IMR-90 (cell line): ENCODE data around the gene MPZL1. TPM values are rescaled to one million over a fixed set of nuclear protein-coding genes. Genes with fewer than 3 reads are reported as not detected.

Source experiments
- ATAC-seq: fragments of 200-7000 bp; cut with Tn5 transposase; 2 replicates; pipeline ENCODE4 v1.9.1; 2020; ENCODE audit warnings: low read depth, mild to moderate bottlenecking, moderate library complexity
- BruUV-seq: library from RNA; stranded (reverse); fragments of 400-500 nt; replicated peaks from 2 replicates; lab custom pipeline; 2021; lab: Mats Ljungman, UMichigan
- CTCF ChIA-PET: fragments of 300-600 bp; formaldehyde crosslinking; extraction: SDS; loops from one replicate; lab custom pipeline; 2021; ENCODE audit warnings: antibody characterized with exemption; lab: Yijun Ruan, JAX
- POLR2A ChIA-PET: fragments of 300-600 bp; sonication (Branson Sonifier 250); formaldehyde crosslinking; loops from one replicate; lab custom pipeline; 2022; ENCODE audit warnings: antibody characterized with exemption; ENCODE audit not compliant: unreplicated experiment; lab: Charles Lee
- DNase-seq: peaks from one replicate; pipeline ENCODE4 v3.0.0; 2013
- H2AFZ ChIP-seq: replicated peaks from 2 replicates; pipeline ENCODE3; 2013; ENCODE audit warnings: low read length, mild to moderate bottlenecking; ENCODE audit not compliant: poor library complexity
- H2AK5ac ChIP-seq: 2 replicates; pipeline ENCODE4 v1.6.1; 2013; ENCODE audit warnings: low read depth, low read length, inconsistent platforms
- H2AK9ac ChIP-seq: replicated peaks from 2 replicates; pipeline ENCODE3; 2013; ENCODE audit warnings: mild to moderate bottlenecking, low read depth, low read length, moderate library complexity; ENCODE audit not compliant: poor library complexity
- H2BK120ac ChIP-seq: 2 replicates; pipeline ENCODE4 v1.6.1; 2013; ENCODE audit warnings: low read depth, low read length, inconsistent platforms
- H2BK15ac ChIP-seq: 3 replicates; pipeline ENCODE4 v1.6.1; 2013; ENCODE audit warnings: low read depth, low read length, inconsistent platforms
- H2BK20ac ChIP-seq: 2 replicates; pipeline ENCODE4 v1.6.1; 2013; ENCODE audit warnings: low read depth, mild to moderate bottlenecking, inconsistent platforms, low read length, moderate library complexity
- H2BK5ac ChIP-seq: 2 replicates; pipeline ENCODE4 v1.6.1; 2013; ENCODE audit warnings: mild to moderate bottlenecking, low read depth, low read length, inconsistent platforms; ENCODE audit not compliant: poor library complexity, severe bottlenecking
- H3K14ac ChIP-seq: replicated peaks from 2 replicates; pipeline ENCODE4 v1.6.1; 2013; ENCODE audit warnings: low read depth, low read length, inconsistent platforms
- H3K18ac ChIP-seq: 2 replicates; pipeline ENCODE4 v1.6.1; 2013; ENCODE audit warnings: low read depth, low read length, control low read depth
- H3K23ac ChIP-seq: 2 replicates; pipeline ENCODE4 v1.6.1; 2013; ENCODE audit warnings: low read depth, low read length, inconsistent platforms
- H3K27ac ChIP-seq: 2 replicates; pipeline ENCODE4 v1.5.1; 2013; ENCODE audit warnings: mild to moderate bottlenecking, control low read depth, low read length; ENCODE audit not compliant: insufficient read depth
- H3K27me3 ChIP-seq: 2 replicates; pipeline ENCODE4 v1.6.1; 2013; ENCODE audit warnings: low read length; ENCODE audit not compliant: control insufficient read depth, insufficient read depth
- H3K36me3 ChIP-seq: 2 replicates; pipeline ENCODE4 v1.6.1; 2013; ENCODE audit warnings: low read length, mixed read lengths; ENCODE audit not compliant: control insufficient read depth, insufficient read depth
- H3K4ac ChIP-seq: 2 replicates; pipeline ENCODE4 v1.6.1; 2013; ENCODE audit warnings: low read depth, low read length, inconsistent platforms
- H3K4me1 ChIP-seq: 2 replicates; pipeline ENCODE4 v1.6.1; 2013; ENCODE audit warnings: low read length, mixed read lengths; ENCODE audit not compliant: control insufficient read depth, insufficient read depth
- H3K4me2 ChIP-seq: 2 replicates; pipeline ENCODE4 v1.6.1; 2013; ENCODE audit warnings: low read depth, mild to moderate bottlenecking, control low read depth, low read length, moderate library complexity
- H3K4me3 ChIP-seq: 2 replicates; pipeline ENCODE4 v1.5.1; 2013; ENCODE audit warnings: low read depth, mild to moderate bottlenecking, control low read depth, low read length, moderate library complexity; ENCODE audit not compliant: insufficient read depth
- H3K56ac ChIP-seq: 2 replicates; pipeline ENCODE4 v1.6.1; 2013; ENCODE audit warnings: low read length, inconsistent platforms; ENCODE audit not compliant: insufficient read depth; ENCODE audit errors: extremely low read depth
- H3K79me1 ChIP-seq, 2 experiments: 2 replicates each; pipeline ENCODE4 v1.6.1; 2013; ENCODE audit warnings: low read length in 2 of 2, inconsistent platforms in 1 of 2, low read depth in 1 of 2
- H3K9ac ChIP-seq: 2 replicates; pipeline ENCODE4 v1.6.1; 2013; ENCODE audit warnings: low read depth, low read length, control low read depth
- H3K9me1 ChIP-seq: 2 replicates; pipeline ENCODE4 v1.6.1; 2013; ENCODE audit warnings: low read length, inconsistent platforms; ENCODE audit not compliant: insufficient read depth
- H3K9me3 ChIP-seq: 2 replicates; pipeline ENCODE4 v1.6.1; 2013; ENCODE audit warnings: low read length; ENCODE audit not compliant: control insufficient read depth, insufficient read depth
- H4K20me1 ChIP-seq: 2 replicates; pipeline ENCODE4 v1.6.1; 2013; ENCODE audit warnings: low read length, inconsistent platforms; ENCODE audit not compliant: insufficient read depth
- H4K5ac ChIP-seq: 2 replicates; pipeline ENCODE4 v1.6.1; 2013; ENCODE audit warnings: mild to moderate bottlenecking, low read depth, low read length, control low read depth
- H4K8ac ChIP-seq, 2 experiments: 2 replicates each; pipeline ENCODE4 v1.6.1; 2013; ENCODE audit warnings: low read depth in 2 of 2, low read length in 2 of 2, control low read depth in 1 of 2, inconsistent platforms in 1 of 2
- H4K91ac ChIP-seq: 2 replicates; pipeline ENCODE4 v1.6.1; 2013; ENCODE audit warnings: low read depth, low read length, inconsistent platforms; ENCODE audit not compliant: insufficient read depth
- BHLHE40 ChIP-seq: fragments of 150-350 bp; IDR thresholded peaks from 2 replicates; pipeline ENCODE4 v1.6.1; 2016; ENCODE audit warnings: mild to moderate bottlenecking, low read depth, low read length
- CEBPB ChIP-seq: IDR thresholded peaks from 2 replicates; pipeline ENCODE4 v1.6.1; 2012; ENCODE audit warnings: low read depth, low read length, improper control_type of control experiment
- CHD1 ChIP-seq: IDR thresholded peaks from 2 replicates; pipeline ENCODE4 v1.6.1; 2012; ENCODE audit warnings: low read depth, low read length, improper control_type of control experiment
- FOS ChIP-seq: fragments of 150-350 bp; IDR thresholded peaks from 2 replicates; pipeline ENCODE4 v1.6.1; 2016; ENCODE audit warnings: low read depth, low read length
- MAFK ChIP-seq: IDR thresholded peaks from 2 replicates; pipeline ENCODE4 v1.6.1; 2012; ENCODE audit warnings: low read depth, low read length, improper control_type of control experiment
- MXI1 ChIP-seq: IDR thresholded peaks from 2 replicates; pipeline ENCODE4 v1.6.1; 2012; ENCODE audit warnings: low read depth, mild to moderate bottlenecking, low read length, moderate library complexity, borderline replicate concordance
- NFE2L2 ChIP-seq: fragments of 150-350 bp; IDR thresholded peaks from 2 replicates; pipeline ENCODE4 v1.6.1; 2016; ENCODE audit warnings: low read depth, mild to moderate bottlenecking, low read length
- RCOR1 ChIP-seq: IDR thresholded peaks from 2 replicates; pipeline ENCODE4 v1.6.1; 2012; ENCODE audit warnings: mild to moderate bottlenecking, low read length, improper control_type of control experiment; ENCODE audit not compliant: insufficient replicate concordance
- RFX5 ChIP-seq: IDR thresholded peaks from 2 replicates; pipeline ENCODE4 v1.8.0; 2012; ENCODE audit warnings: low read depth, mild to moderate bottlenecking, low read length, moderate library complexity
- SMC3 ChIP-seq: fragments of 150-350 bp; IDR thresholded peaks from 2 replicates; pipeline ENCODE4 v1.6.1; 2016; ENCODE audit warnings: low read depth, mild to moderate bottlenecking, antibody characterized with exemption, low read length, moderate library complexity
- WGBS, 2 experiments: methylation state at CpG; one replicate each; pipeline versions ENCODE4 v1.1.5 to v1.1.7; 2013; ENCODE audit warnings: missing lambda C conversion rate in 2 of 2; ENCODE audit not compliant: insufficient read length in 1 of 2; ENCODE audit errors: extremely low coverage in 2 of 2; 5-methylcytosine and 5-hydroxymethylcytosine counted together
- dilution Hi-C: fragments of 300-500 bp; cut with HindIII; formaldehyde crosslinking; loops from one replicate; pipeline ENCODE4 v1.14.3; 2018; ENCODE audit warnings: low sequenced_read_pairs; ENCODE audit not compliant: unreplicated experiment
- in situ Hi-C: fragments of 300-500 bp; cut with MboI; formaldehyde crosslinking; loops from 3 replicates; pipeline ENCODE4 v1.14.3; 2019; ENCODE audit warnings: low sequenced_read_pairs, inconsistent platforms, mixed read lengths
- intact Hi-C: fragments of 100-400 bp; cut with micrococcal nuclease; formaldehyde crosslinking; loops from 2 replicates; pipeline ENCODE4 v1.10.0; 2022
- polyA plus RNA-seq, 3 experiments: library from polyadenylated mRNA; depleted of rRNA; stranded (reverse); fragments of >200 nt; gene quantifications; 2 replicates each; pipeline ENCODE4 v1.2.3, GENCODE V29; 2012; ENCODE audit warnings: low replicate concordance in 1 of 3
- total RNA-seq: library from RNA; depleted of rRNA; stranded (reverse); fragments of >200 nt; gene quantifications from 2 replicates; pipeline ENCODE4 v1.2.3, GENCODE V29; 2012
- TF ChIP-seq, protein P1 (sequence below): conservative IDR thresholded peaks from 2 replicates; pipeline ENCODE4 v1.5.1; 2012; ENCODE audit warnings: mild to moderate bottlenecking, low read depth, low read length, improper control_type of control experiment
- TF ChIP-seq, protein P2 (sequence below): fragments of 150-350 bp; IDR thresholded peaks from 2 replicates; pipeline ENCODE4 v1.6.1; 2017; ENCODE audit warnings: mild to moderate bottlenecking, antibody characterized with exemption, low read length, low read depth

The MPZL1 gene
- total and polyA plus RNA-seq, 2 of the 4 experiments (the other 2 are of a cell fraction): 55.3 to 87.3 TPM

DNA sequence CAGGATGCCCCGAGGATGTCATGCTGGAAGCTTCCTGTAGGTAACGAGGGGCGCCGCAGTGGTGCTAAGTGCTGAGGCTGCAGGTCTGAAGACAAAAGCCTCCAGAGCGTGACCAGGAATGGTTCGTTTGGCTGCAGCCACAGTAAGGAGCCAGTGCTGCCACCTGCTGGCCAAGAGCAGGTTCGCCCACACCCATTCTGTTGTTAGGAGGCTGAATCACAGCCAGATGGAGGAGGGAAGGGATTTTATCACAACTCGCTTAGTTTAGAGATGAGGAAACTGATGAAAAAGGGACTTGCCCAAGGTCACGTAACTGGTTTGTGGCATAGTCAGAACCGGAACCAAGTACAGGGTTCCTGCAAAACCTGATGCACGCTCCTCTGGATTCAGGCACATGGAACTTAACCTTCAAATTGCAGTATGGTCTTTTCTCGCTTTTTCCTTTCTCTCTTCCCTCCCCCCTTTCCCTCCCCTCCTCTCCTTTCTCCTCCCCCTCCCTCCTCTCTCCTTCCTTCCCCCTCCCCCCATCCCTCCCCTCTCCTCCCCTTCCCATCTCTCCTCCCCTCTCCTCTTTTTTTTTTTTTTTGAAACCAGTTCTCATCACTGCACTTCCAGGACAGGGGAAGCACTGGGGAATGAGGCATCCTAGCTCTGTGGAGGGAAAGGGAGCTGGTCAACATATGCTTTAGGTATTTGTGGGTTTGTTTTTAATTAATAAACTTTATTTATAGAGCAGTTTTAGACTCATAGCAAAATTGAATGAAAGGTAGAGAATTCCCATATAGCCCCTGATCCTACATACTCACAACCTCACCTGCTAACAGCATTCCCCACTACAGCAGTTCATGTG is 81.8 kb downstream of the MPZL1 start:
- Histone ChIP-seq H3K4me2 (peak overlapping the region; percentile 27; the same call in 1 of the 2 replicates), H3K56ac (no peak overlapping the region), H3K36me3 (no peaks in the 10 kb centered on the region), H3K9me1 (peaks cover 12% of the 10 kb centered on the region), H2BK120ac (peak overlapping the region; percentile 74), H4K5ac (0 out of 2 replicates have a peak overlapping the region, but pooled peaks have one; percentile 51), H4K91ac (peak overlapping the region; percentile 68), H3K27ac (no peak overlapping the region), H3K23ac (no peak overlapping the region), H3K4ac (peak overlapping the region; percentile 77), H3K4me3 (no peak overlapping the region), H3K9me3 (no peaks in the 10 kb centered on the region), H3K27me3 (no peaks in the 10 kb centered on the region), H4K8ac (peak overlapping the region; percentile 40 to 85; a peak in 3 of 4 replicates), H3K14ac (peak overlapping the region; percentile 59), H2AK5ac (peak overlapping the region; percentile 83; the same call in 1 of the 2 replicates), H4K20me1 (no peaks in the 10 kb centered on the region), H3K18ac (peak overlapping the region; percentile 40; the same call in 1 of the 2 replicates), H2AFZ (peak overlapping the region; percentile 69), H3K9ac (no peak overlapping the region), H2BK15ac (peak overlapping the region; percentile 68; the same call in 1 of the 3 replicates), H2AK9ac (peak overlapping the region; percentile 66), H3K79me1 (0 out of 4 replicates have a peak, but pooled peaks cover 0 to 5% of the 10 kb centered on the region in 2 experiments), H2BK5ac (peak overlapping the region; percentile 30), H2BK20ac (peak overlapping the region; percentile 93; the same call in 1 of the 2 replicates), H3K4me1 (peaks cover 9% of the 10 kb centered on the region)
- DNase-seq: peak; percentile 95
- WGBS, 2 experiments: 22% methylated on average over 7 of the region's 12 CpGs; no CpG with 5 or more reads in 1 of the 2 experiments
- in situ Hi-C loops: no loop called here
- dilution Hi-C loops: no loop called here
- intact Hi-C loops: loop anchor here (2.0 to 10.0 kb wide), 6 partner anchors 83 to 579 kb away; partner anchors contain the start of genes CREG1, DCAF6, MPC2 and MPZL1
- ChIA-PET CTCF (interaction anchor here (0.7 to 1.5 kb wide), 3 partner anchors 21 to 88 kb away, joined by 3 to 6 read pairs (median 3); no protein-coding TSS in a partner anchor), POLR2A (no interaction called here)
- no TSS peak for BruUV-seq
- ATAC-seq: peak; percentile 89
- TF ChIP-seq, protein P1, sequence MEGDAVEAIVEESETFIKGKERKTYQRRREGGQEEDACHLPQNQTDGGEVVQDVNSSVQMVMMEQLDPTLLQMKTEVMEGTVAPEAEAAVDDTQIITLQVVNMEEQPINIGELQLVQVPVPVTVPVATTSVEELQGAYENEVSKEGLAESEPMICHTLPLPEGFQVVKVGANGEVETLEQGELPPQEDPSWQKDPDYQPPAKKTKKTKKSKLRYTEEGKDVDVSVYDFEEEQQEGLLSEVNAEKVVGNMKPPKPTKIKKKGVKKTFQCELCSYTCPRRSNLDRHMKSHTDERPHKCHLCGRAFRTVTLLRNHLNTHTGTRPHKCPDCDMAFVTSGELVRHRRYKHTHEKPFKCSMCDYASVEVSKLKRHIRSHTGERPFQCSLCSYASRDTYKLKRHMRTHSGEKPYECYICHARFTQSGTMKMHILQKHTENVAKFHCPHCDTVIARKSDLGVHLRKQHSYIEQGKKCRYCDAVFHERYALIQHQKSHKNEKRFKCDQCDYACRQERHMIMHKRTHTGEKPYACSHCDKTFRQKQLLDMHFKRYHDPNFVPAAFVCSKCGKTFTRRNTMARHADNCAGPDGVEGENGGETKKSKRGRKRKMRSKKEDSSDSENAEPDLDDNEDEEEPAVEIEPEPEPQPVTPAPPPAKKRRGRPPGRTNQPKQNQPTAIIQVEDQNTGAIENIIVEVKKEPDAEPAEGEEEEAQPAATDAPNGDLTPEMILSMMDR: peak; percentile 98
- TF ChIP-seq, protein P2, sequence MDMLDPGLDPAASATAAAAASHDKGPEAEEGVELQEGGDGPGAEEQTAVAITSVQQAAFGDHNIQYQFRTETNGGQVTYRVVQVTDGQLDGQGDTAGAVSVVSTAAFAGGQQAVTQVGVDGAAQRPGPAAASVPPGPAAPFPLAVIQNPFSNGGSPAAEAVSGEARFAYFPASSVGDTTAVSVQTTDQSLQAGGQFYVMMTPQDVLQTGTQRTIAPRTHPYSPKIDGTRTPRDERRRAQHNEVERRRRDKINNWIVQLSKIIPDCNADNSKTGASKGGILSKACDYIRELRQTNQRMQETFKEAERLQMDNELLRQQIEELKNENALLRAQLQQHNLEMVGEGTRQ: peak; percentile 41; the same call in 1 of the 2 replicates
- TF ChIP-seq CHD1 (no peak), NFE2L2 (no peak), BHLHE40 (peak; percentile 63; the same call in 1 of the 2 replicates), CEBPB (peak; percentile 13; the same call in 1 of the 2 replicates), RCOR1 (peak; percentile 55), RFX5 (no peak), MXI1 (0 out of 2 replicates have a peak, but pooled peaks have one; percentile 14), FOS (no peak), SMC3 (peak; percentile 87), MAFK (peak; percentile 93)
